Fibroblast of lung (primary cell): ENCODE results near the gene AKT1S1. TPM values are rescaled to one million over a fixed set of nuclear protein-coding genes. Genes with fewer than 3 reads are reported as not detected.
A peak's percentile ranks its signal among the peaks of the same experiment; 100 is the strongest.

Source experiments
- DNase-seq, 2 donors: peaks; one replicate each; pipeline versions ENCODE4 v3.0.0 to v3.0.0-alpha.2; 2010; ENCODE audit warnings: low read depth in 2 of 2
- H2AFZ ChIP-seq: 2 replicates; pipeline ENCODE4 v1.5.1; 2012; ENCODE audit warnings: low read length, control low read depth, inconsistent platforms
- H3K27ac ChIP-seq: 2 replicates; pipeline ENCODE4 v1.5.1; 2011; ENCODE audit warnings: low read length, control low read depth; ENCODE audit not compliant: insufficient read depth
- H3K27me3 ChIP-seq: 2 replicates; pipeline ENCODE4 v1.5.1; 2011; ENCODE audit warnings: mild to moderate bottlenecking, low read length; ENCODE audit not compliant: control insufficient read depth, insufficient read depth
- H3K36me3 ChIP-seq: 2 replicates; pipeline ENCODE4 v1.5.1; 2011; ENCODE audit warnings: low read length; ENCODE audit not compliant: control insufficient read depth, insufficient read depth
- H3K4me1 ChIP-seq: 2 replicates; pipeline ENCODE4 v1.5.1; 2011; ENCODE audit warnings: low read length; ENCODE audit not compliant: control insufficient read depth, insufficient read depth; ENCODE audit errors: extremely low read depth
- H3K4me2 ChIP-seq: 2 replicates; pipeline ENCODE4 v1.5.1; 2011; ENCODE audit warnings: low read length, control low read depth; ENCODE audit not compliant: insufficient read depth; ENCODE audit errors: extremely low read depth
- H3K4me3 ChIP-seq, 4 experiments: fragments of 200-600 bp in 1 of 4; sonication (generic) in 1 of 4; replicated peaks in 1 of 4; 2 replicates each; pipeline ENCODE4 v1.5.1; 2011 to 2016; ENCODE audit warnings: low read length in 4 of 4, low read depth in 3 of 4, mild to moderate bottlenecking in 3 of 4, control low read depth in 2 of 4, inconsistent platforms in 1 of 4, mixed read lengths in 1 of 4; ENCODE audit not compliant: insufficient read depth in 1 of 4; ENCODE audit errors: control extremely low read depth in 1 of 4
- H3K79me2 ChIP-seq: 2 replicates; pipeline ENCODE4 v1.5.1; 2012; ENCODE audit warnings: mild to moderate bottlenecking, low read length, inconsistent platforms; ENCODE audit not compliant: control insufficient read depth, insufficient read depth
- H3K9ac ChIP-seq: 2 replicates; pipeline ENCODE4 v1.5.1; 2011; ENCODE audit warnings: mild to moderate bottlenecking, low read length, control low read depth; ENCODE audit not compliant: insufficient read depth
- H3K9me3 ChIP-seq: 2 replicates; pipeline ENCODE4 v1.5.1; 2012; ENCODE audit warnings: low read depth, low read length; ENCODE audit not compliant: control insufficient read depth, insufficient read depth
- H4K20me1 ChIP-seq: 2 replicates; pipeline ENCODE4 v1.5.1; 2011; ENCODE audit warnings: low read length; ENCODE audit not compliant: control insufficient read depth, insufficient read depth; ENCODE audit errors: extremely low read depth
- EZH2 ChIP-seq: IDR thresholded peaks from 2 replicates; pipeline ENCODE4 v1.5.1; 2012; ENCODE audit warnings: low read length, control low read depth, mild to moderate bottlenecking; ENCODE audit errors: missing control alignments
- polyA plus RNA-seq, 2 donors: library from polyadenylated mRNA; depleted of rRNA in 1 of 2; stranded (reverse) in 1 of 2; unstranded in 1 of 2; fragments of >200 nt; gene quantifications; 2 replicates each; pipeline ENCODE4 v1.2.1, GENCODE V29; 2011 to 2012; ENCODE audit warnings: missing spikeins in 1 of 2
- total RNA-seq: library from RNA; depleted of rRNA; stranded (reverse); fragments of >200 nt; gene quantifications from 2 replicates; pipeline ENCODE4 v1.2.1, GENCODE V29; 2014
- TF ChIP-seq, protein P1 (sequence below), 2 donors: IDR thresholded peaks in 1 of 2; conservative IDR thresholded peaks in 1 of 2; 1 replicate in 1 of 2; 2 replicates in 1 of 2; pipeline ENCODE4 v1.5.1; 2011 to 2012; ENCODE audit warnings: low read length in 2 of 2, control low read depth in 1 of 2, inconsistent platforms in 1 of 2, low read depth in 1 of 2, mild to moderate bottlenecking in 1 of 2

AKT1S1 gene
- total and polyA plus RNA-seq, 2 donors (not counting 1 experiment from before 2014, with no cell fraction given) = 12.2 to 37.4 TPM

- H3K4me3 ChIP-seq = no peak overlapping the region
- H3K9me3 ChIP-seq = no peaks in the 10 kb centered on the region
- no peak for DNase-seq
- H3K4me2 ChIP-seq = no peak overlapping the region
- no peak overlapping the region for H3K9ac ChIP-seq
- no peaks in the 10 kb centered on the region for H3K4me1 ChIP-seq
- H2AFZ ChIP-seq = no peak overlapping the region
- H3K79me2 ChIP-seq = no peaks in the 10 kb centered on the region
- no peaks in the 10 kb centered on the region for H4K20me1 ChIP-seq
- no peaks in the 10 kb centered on the region for H3K27me3 ChIP-seq
- H3K36me3 ChIP-seq = peaks cover 15% of the 10 kb centered on the region
- H3K27ac ChIP-seq = no peak overlapping the region
- TF ChIP-seq, protein P1, sequence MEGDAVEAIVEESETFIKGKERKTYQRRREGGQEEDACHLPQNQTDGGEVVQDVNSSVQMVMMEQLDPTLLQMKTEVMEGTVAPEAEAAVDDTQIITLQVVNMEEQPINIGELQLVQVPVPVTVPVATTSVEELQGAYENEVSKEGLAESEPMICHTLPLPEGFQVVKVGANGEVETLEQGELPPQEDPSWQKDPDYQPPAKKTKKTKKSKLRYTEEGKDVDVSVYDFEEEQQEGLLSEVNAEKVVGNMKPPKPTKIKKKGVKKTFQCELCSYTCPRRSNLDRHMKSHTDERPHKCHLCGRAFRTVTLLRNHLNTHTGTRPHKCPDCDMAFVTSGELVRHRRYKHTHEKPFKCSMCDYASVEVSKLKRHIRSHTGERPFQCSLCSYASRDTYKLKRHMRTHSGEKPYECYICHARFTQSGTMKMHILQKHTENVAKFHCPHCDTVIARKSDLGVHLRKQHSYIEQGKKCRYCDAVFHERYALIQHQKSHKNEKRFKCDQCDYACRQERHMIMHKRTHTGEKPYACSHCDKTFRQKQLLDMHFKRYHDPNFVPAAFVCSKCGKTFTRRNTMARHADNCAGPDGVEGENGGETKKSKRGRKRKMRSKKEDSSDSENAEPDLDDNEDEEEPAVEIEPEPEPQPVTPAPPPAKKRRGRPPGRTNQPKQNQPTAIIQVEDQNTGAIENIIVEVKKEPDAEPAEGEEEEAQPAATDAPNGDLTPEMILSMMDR (conservative IDR thresholded peaks at IDR 0.05 in 1 of 2, IDR thresholded peaks at IDR 0.05 in 1 of 2; ENCODE audit: low read depth in 1 of 2, low read length in 2 of 2) = no peak
- TF ChIP-seq EZH2 = no peak
Measured at GRCh38 chr19:49904136-49904535, 27.0 kb upstream of the AKT1S1 start.

GRCh38 chr19:49896863-49897621, 19.9 kb upstream of the AKT1S1 start, which contains the start of gene IL4I1:
TSS of gene IL4I1 (minus strand) at chr19:49896887. CDS start at chr19:49896160, 727 bp downstream.
- Histone ChIP-seq H3K9ac (no peak within 1 kb of the TSS), H3K27ac (no peak within 1 kb of the TSS), H3K27me3 (no peaks in the 10 kb centered on the region), H3K4me3 (no peak within 1 kb of the TSS), H3K36me3 (no peaks in the 10 kb centered on the region), H3K4me2 (peak within 1 kb of the TSS; percentile 5), H3K4me1 (peaks cover 4% of the 10 kb centered on the region), H3K79me2 (no peaks in the 10 kb centered on the region), H4K20me1 (no peaks in the 10 kb centered on the region), H2AFZ (no peak within 1 kb of the TSS), H3K9me3 (no peaks in the 10 kb centered on the region)
- peak in 1 of 2 donors; percentile 20 for DNase-seq
- TF ChIP-seq, protein P1 (conservative IDR thresholded peaks at IDR 0.05 in 1 of 2, IDR thresholded peaks at IDR 0.05 in 1 of 2; ENCODE audit: low read depth in 1 of 2, low read length in 2 of 2) = no peak

GRCh38 chr19:49895566-49896297, 18.6 kb upstream of the AKT1S1 start:
- no peaks in the 10 kb centered on the region for H3K36me3 ChIP-seq
- DNase-seq = no peak
- no peak overlapping the region for H3K4me2 ChIP-seq
- no peaks in the 10 kb centered on the region for H3K79me2 ChIP-seq
- H2AFZ ChIP-seq = no peak overlapping the region
- TF ChIP-seq EZH2 = no peak
- TF ChIP-seq, protein P1 (conservative IDR thresholded peaks at IDR 0.05 in 1 of 2, IDR thresholded peaks at IDR 0.05 in 1 of 2; ENCODE audit: low read depth in 1 of 2, low read length in 2 of 2) = no peak
- H3K4me1 ChIP-seq = peaks cover 4% of the 10 kb centered on the region
- no peak overlapping the region for H3K9ac ChIP-seq
- no peaks in the 10 kb centered on the region for H3K9me3 ChIP-seq
- H3K4me3 ChIP-seq = no peak overlapping the region
- H3K27ac ChIP-seq = no peak overlapping the region
- H3K27me3 ChIP-seq = no peaks in the 10 kb centered on the region
- no peaks in the 10 kb centered on the region for H4K20me1 ChIP-seq
